B cell (primary cell): ENCODE data around the gene HDAC5. TPM values are rescaled to one million over a fixed set of nuclear protein-coding genes. Genes with fewer than 3 reads are reported as not detected.

ENCODE experiments used
- ATAC-seq: fragments of 200-7000 bp; cut with Tn5 transposase; one replicate; pipeline ENCODE4 v1.10.0; 2021; ENCODE audit warnings: low read depth, mild to moderate bottlenecking, moderate number of reproducible peaks, moderate library complexity
- CTCF ChIA-PET: fragments of 350-600 bp; sonication (Branson Sonifier 250); formaldehyde crosslinking; loops from one replicate; lab custom pipeline; 2021; ENCODE audit warnings: antibody characterized with exemption, inconsistent platforms; lab: Charles Lee
- POLR2A ChIA-PET: fragments of 350-600 bp; sonication (Branson Sonifier 250); formaldehyde crosslinking; loops from one replicate; lab custom pipeline; 2021; ENCODE audit warnings: antibody characterized with exemption; lab: Charles Lee
- DNase-seq: peaks from one replicate; pipeline ENCODE4 v3.0.0; 2013
- H2AFZ ChIP-seq: 2 replicates; pipeline ENCODE4 v1.6.1; 2012; ENCODE audit warnings: mild to moderate bottlenecking, low read depth, low read length; ENCODE audit not compliant: insufficient read depth, poor library complexity, severe bottlenecking
- H3K27ac ChIP-seq, 2 donors: 1 replicate in 1 of 2; 2 replicates in 1 of 2; pipeline ENCODE4 v1.5.1; 2012 to 2013; ENCODE audit warnings: low read length in 2 of 2, mild to moderate bottlenecking in 2 of 2, moderate library complexity in 1 of 2
- H3K27me3 ChIP-seq, 4 experiments: fragments of 200-600 bp in 1 of 4; sonication (generic) in 1 of 4; replicated peaks in 1 of 4; 1 replicate in 2 of 4; 2 replicates in 2 of 4; pipeline versions ENCODE4 v1.6.1 to v1.7.0; 2013 to 2016; ENCODE audit warnings: low read length in 3 of 4, mild to moderate bottlenecking in 2 of 4, mixed read lengths in 1 of 4, moderate library complexity in 1 of 4; ENCODE audit not compliant: insufficient read depth in 4 of 4, control insufficient read depth in 3 of 4; ENCODE audit errors: control extremely low read depth in 1 of 4
- H3K36me3 ChIP-seq, 2 experiments: replicated peaks in 1 of 2; 1 replicate in 1 of 2; 2 replicates in 1 of 2; pipeline versions ENCODE4 v1.6.1 to v1.7.1; 2013; ENCODE audit warnings: low read length in 1 of 2; ENCODE audit not compliant: insufficient read depth in 2 of 2, control insufficient read depth in 1 of 2; ENCODE audit errors: control extremely low read depth in 1 of 2, extremely low read depth in 1 of 2
- H3K4me1 ChIP-seq, 2 donors: fragments of 200-600 bp in 1 of 2; sonication (generic) in 1 of 2; 1 replicate in 1 of 2; 2 replicates in 1 of 2; pipeline versions ENCODE4 v1.5.1 to v1.6.1; 2013 to 2017; ENCODE audit warnings: low read length in 2 of 2; ENCODE audit not compliant: control insufficient read depth in 2 of 2, insufficient read depth in 2 of 2
- H3K4me2 ChIP-seq: replicated peaks from 2 replicates; pipeline ENCODE3; 2012; ENCODE audit warnings: mild to moderate bottlenecking, low read depth, low read length; ENCODE audit not compliant: poor library complexity, severe bottlenecking
- H3K4me3 ChIP-seq, 5 experiments: fragments of 200-600 bp in 1 of 5; sonication (generic) in 1 of 5; 1 replicate in 3 of 5; 2 replicates in 2 of 5; pipeline versions ENCODE4 v1.5.1 to v1.7.0; 2011 to 2016; ENCODE audit warnings: low read length in 4 of 5, mild to moderate bottlenecking in 4 of 5, low read depth in 2 of 5, control low read depth in 1 of 5, moderate library complexity in 1 of 5; ENCODE audit not compliant: insufficient read depth in 1 of 5; ENCODE audit errors: control extremely low read depth in 1 of 5, extremely low read depth in 1 of 5
- H3K79me2 ChIP-seq: fragments of 200-600 bp; sonication (generic); one replicate; pipeline ENCODE4 v1.6.0; 2016; ENCODE audit warnings: low read length; ENCODE audit not compliant: control insufficient read depth, insufficient read depth
- H3K9ac ChIP-seq: fragments of 200-600 bp; sonication (generic); 2 replicates; pipeline ENCODE4 v1.6.1; 2017; ENCODE audit warnings: mild to moderate bottlenecking, low read length, moderate library complexity
- H3K9me3 ChIP-seq, 3 donors: one replicate each; pipeline versions ENCODE4 v1.6.1 to v1.7.1; 2013; ENCODE audit warnings: low read length in 2 of 3; ENCODE audit not compliant: control insufficient read depth in 2 of 3, insufficient read depth in 1 of 3; ENCODE audit errors: control extremely low read depth in 1 of 3
- H4K20me1 ChIP-seq: 2 replicates; pipeline ENCODE4 v1.6.0; 2012; ENCODE audit warnings: mild to moderate bottlenecking, low read length; ENCODE audit not compliant: insufficient read depth, control insufficient read depth, poor library complexity, severe bottlenecking
- H3K27ac Mint-ChIP-seq: one replicate; pipeline ENCODE4 v1.8.0; 2021; ENCODE audit warnings: mixed read lengths
- H3K27me3 Mint-ChIP-seq: one replicate; pipeline ENCODE4 v1.8.0; 2021; ENCODE audit warnings: mixed read lengths
- H3K4me1 Mint-ChIP-seq: one replicate; pipeline ENCODE4 v1.8.0; 2021; ENCODE audit warnings: mixed read lengths
- H3K4me3 Mint-ChIP-seq: one replicate; pipeline ENCODE4 v1.8.0; 2021; ENCODE audit warnings: mixed read lengths
- H3K9me3 Mint-ChIP-seq: one replicate; pipeline ENCODE4 v1.8.0; 2022; ENCODE audit warnings: mixed read lengths; ENCODE audit not compliant: insufficient read depth
- CTCF ChIP-seq: fragments of 200-600 bp; IDR thresholded peaks from one replicate; pipeline ENCODE4 v1.8.0; 2022; ENCODE audit warnings: antibody characterized with exemption, mild to moderate bottlenecking
- EZH2 ChIP-seq: IDR thresholded peaks from 2 replicates; pipeline ENCODE4 v1.6.1; 2012; ENCODE audit warnings: borderline replicate concordance, low read depth, mild to moderate bottlenecking, moderate library complexity, low read length; ENCODE audit not compliant: insufficient read depth, poor library complexity, severe bottlenecking
- WGBS: methylation state at CpG from one replicate; pipeline ENCODE4 v1.1.5; 2013; ENCODE audit warnings: missing lambda C conversion rate; ENCODE audit not compliant: insufficient coverage; 5-methylcytosine and 5-hydroxymethylcytosine counted together
- intact Hi-C: fragments of 100-400 bp; cut with micrococcal nuclease; formaldehyde crosslinking; loops from one replicate; pipeline ENCODE4 v1.10.0; 2022
- polyA plus RNA-seq: library from polyadenylated mRNA; depleted of rRNA; stranded (reverse); fragments of >200 nt; gene quantifications from 2 replicates; pipeline ENCODE4 v1.2.3, GENCODE V29; 2012
- total RNA-seq, 2 donors: library from RNA; stranded (reverse); fragments of 120-200 nt in 1 of 2; gene quantifications; 1 replicate in 1 of 2; 2 replicates in 1 of 2; pipeline versions ENCODE4 v1.2.3 to v1.2.4, GENCODE V29; 2013 to 2022

Gene HDAC5
- total and polyA plus RNA-seq, 2 donors (not counting 1 experiment from before 2014, with no cell fraction given): 99.8 to 104 TPM

GRCh38 chr17:44078412-44078811, 45.0 kb downstream of the HDAC5 start:
- DNase-seq (no peak), ATAC-seq (no peak)
- no peak for TF ChIP-seq EZH2
- TF ChIP-seq CTCF: no peak
- Histone ChIP-seq H3K36me3 (peaks cover 1 to 77% of the 10 kb centered on the region in 2 experiments), H4K20me1 (no peaks in the 10 kb centered on the region), H3K4me2 (no peak overlapping the region), H3K79me2 (no peaks in the 10 kb centered on the region), H3K27ac (no peak overlapping the region), H3K9me3 (no peaks in the 10 kb centered on the region), H2AFZ (no peak overlapping the region), H3K27me3 (no peaks in the 10 kb centered on the region), H3K9ac (no peak overlapping the region), H3K4me1 (no peaks in the 10 kb centered on the region), H3K4me3 (no peak overlapping the region)
- intact Hi-C loops: no loop called here
- Mint-ChIP-seq H3K4me3 (no peak overlapping the region), H3K9me3 (no peaks in the 10 kb centered on the region), H3K4me1 (no peaks in the 10 kb centered on the region), H3K27me3 (no peaks in the 10 kb centered on the region), H3K27ac (no peak overlapping the region)
- POLR2A ChIA-PET: no interaction called here
- WGBS: 99% methylated on average over 16 of the region's 19 CpGs
- CTCF ChIA-PET: no interaction called here

- H3K9ac ChIP-seq: no peak overlapping the region
- no peaks in the 10 kb centered on the region for H3K4me1 Mint-ChIP-seq
- TF ChIP-seq EZH2 (no peak), CTCF (no peak)
- WGBS: no CpG with 5 or more reads among the region's 4 CpGs
- ATAC-seq (no peak), DNase-seq (no peak)
- H3K9me3 Mint-ChIP-seq: no peaks in the 10 kb centered on the region
- H3K9me3 ChIP-seq: no peaks in the 10 kb centered on the region
- H4K20me1 ChIP-seq: no peaks in the 10 kb centered on the region
- POLR2A ChIA-PET: no interaction called here
- no peak overlapping the region for H3K27ac ChIP-seq
- no peaks in the 10 kb centered on the region for H3K79me2 ChIP-seq
- no peak overlapping the region for H3K4me2 ChIP-seq
- CTCF ChIA-PET: no interaction called here
- no peaks in the 10 kb centered on the region for H3K4me1 ChIP-seq
- H3K36me3 ChIP-seq: peaks cover 1 to 69% of the 10 kb centered on the region in 2 experiments
- no peaks in the 10 kb centered on the region for H3K27me3 Mint-ChIP-seq
- H3K4me3 ChIP-seq: no peak overlapping the region
- no peak overlapping the region for H3K27ac Mint-ChIP-seq
- no peaks in the 10 kb centered on the region for H3K27me3 ChIP-seq
- H2AFZ ChIP-seq: no peak overlapping the region
- intact Hi-C loops: no loop called here
- H3K4me3 Mint-ChIP-seq: no peak overlapping the region
These were observed 45.9 kb downstream of the HDAC5 start for GRCh38 chr17:44077595-44077909.
